ENCODE measurements around the gene TAS1R2.

TAS1R2 gene

GRCh38 chr1:18885311-18886002, 26.0 kb upstream of the TAS1R2 start:
- TF ChIP-seq CTCF (IDR thresholded peaks at IDR 0.05; ENCODE audit: low read depth, low read length), result no peak
- Histone ChIP-seq H3K27me3 (no peaks in the 10 kb centered on the region), H3K4me1 (0 out of 2 replicates have a peak, but pooled peaks cover under 1% of the 10 kb centered on the region), H3K4me3 (ENCODE audit: low read depth, low read length) (no peak overlapping the region), H3K9me3 (no peaks in the 10 kb centered on the region), H3K36me3 (no peaks in the 10 kb centered on the region)
- no peak for DNase-seq

GRCh38 chr1:18884727-18885126, 25.3 kb upstream of the TAS1R2 start:
- Histone ChIP-seq H3K4me1 (0 out of 2 replicates have a peak, but pooled peaks cover 2% of the 10 kb centered on the region), H3K9me3 (no peaks in the 10 kb centered on the region), H3K4me3 (ENCODE audit: low read depth, low read length) (no peak overlapping the region), H3K36me3 (no peaks in the 10 kb centered on the region), H3K27me3 (no peaks in the 10 kb centered on the region)
- TF ChIP-seq CTCF (IDR thresholded peaks at IDR 0.05; ENCODE audit: low read depth, low read length), result no peak
- DNase-seq, result no peak

GRCh38 chr1:18884419-18884717, 24.9 kb upstream of the TAS1R2 start:
- DNase-seq, result no peak
- H3K4me3 ChIP-seq (ENCODE audit: low read depth, low read length), result no peak overlapping the region
- H3K9me3 ChIP-seq, result no peaks in the 10 kb centered on the region
- no peaks in the 10 kb centered on the region for H3K27me3 ChIP-seq
- H3K4me1 ChIP-seq, result 0 out of 2 replicates have a peak, but pooled peaks cover 2% of the 10 kb centered on the region
- no peaks in the 10 kb centered on the region for H3K36me3 ChIP-seq
- no peak for TF ChIP-seq CTCF (IDR thresholded peaks at IDR 0.05; ENCODE audit: low read depth, low read length)

GRCh38 chr1:18883636-18884418, 24.4 kb upstream of the TAS1R2 start:
- H3K36me3 ChIP-seq, result no peaks in the 10 kb centered on the region
- H3K27me3 ChIP-seq, result no peaks in the 10 kb centered on the region
- H3K4me1 ChIP-seq, result 0 out of 2 replicates have a peak, but pooled peaks cover 2% of the 10 kb centered on the region
- TF ChIP-seq CTCF (IDR thresholded peaks at IDR 0.05; ENCODE audit: low read depth, low read length), result peak; percentile 80
- no peaks in the 10 kb centered on the region for H3K9me3 ChIP-seq
- DNase-seq, result peak; percentile 73
- no peak overlapping the region for H3K4me3 ChIP-seq (ENCODE audit: low read depth, low read length)

GRCh38 chr1:18883079-18883478, 23.6 kb upstream of the TAS1R2 start:
- H3K27me3 ChIP-seq, result no peaks in the 10 kb centered on the region
- H3K4me1 ChIP-seq, result 0 out of 2 replicates have a peak, but pooled peaks cover 2% of the 10 kb centered on the region
- no peaks in the 10 kb centered on the region for H3K9me3 ChIP-seq
- no peak for TF ChIP-seq CTCF (IDR thresholded peaks at IDR 0.05; ENCODE audit: low read depth, low read length)
- DNase-seq, result no peak
- no peaks in the 10 kb centered on the region for H3K36me3 ChIP-seq
- no peak overlapping the region for H3K4me3 ChIP-seq (ENCODE audit: low read depth, low read length)

- H3K4me1 ChIP-seq, result 0 out of 2 replicates have a peak, but pooled peaks cover 2% of the 10 kb centered on the region
- no peak for DNase-seq
- TF ChIP-seq CTCF (IDR thresholded peaks at IDR 0.05; ENCODE audit: low read depth, low read length), result no peak
- H3K9me3 ChIP-seq, result no peaks in the 10 kb centered on the region
- H3K36me3 ChIP-seq, result no peaks in the 10 kb centered on the region
- no peak overlapping the region for H3K4me3 ChIP-seq (ENCODE audit: low read depth, low read length)
- H3K27me3 ChIP-seq, result no peaks in the 10 kb centered on the region
Observed at GRCh38 chr1:18882486-18882885, 23.0 kb upstream of the TAS1R2 start.

All from BE2C (cell line).